ENCODE measurements around the gene NKAIN2. TPM values are rescaled to one million over a fixed set of nuclear protein-coding genes. Genes with fewer than 3 reads are reported as not detected.

NKAIN2 gene
- polyA plus RNA-seq, 1 of the 3 experiments (the other 2 are of a cell fraction): not detected

GRCh38 chr6:124010574-124010973 lies 206.9 kb downstream of the NKAIN2 start (continued):
- TF ChIP-seq REST (IDR thresholded peaks at IDR 0.05; ENCODE audit: low read depth, low read length) (no peak), GATA2 (CRISPR knock-in tag; IDR thresholded peaks at IDR 0.05) (no peak), CHD2 (IDR thresholded peaks at IDR 0.05; ENCODE audit: low read length, partially characterized antibody) (no peak), MEF2A (IDR thresholded peaks at IDR 0.05; ENCODE audit: borderline replicate concordance, low read depth) (no peak), JUND (IDR thresholded peaks at IDR 0.05) (no peak)

- 5% methylated on average over 2 of the region's 2 CpGs for WGBS (ENCODE audit: low lambda C conversion rate)
- H3F3A ChIP-seq (replicated peaks; ENCODE audit: insufficient read depth): no peaks in the 10 kb centered on the region
- H2AFZ ChIP-seq (ENCODE audit: low read depth): no peak overlapping the region
- H3K9ac ChIP-seq: no peak overlapping the region
- no peak overlapping the region for H3K4me3 ChIP-seq (ENCODE audit: low read depth in 2 of 2, low read length in 1 of 2)
- POLR2A ChIA-PET: no interaction called here
- no peaks in the 10 kb centered on the region for H3K9me2 ChIP-seq
- H3K27ac ChIP-seq (ENCODE audit: low read depth in 2 of 2, low read length in 1 of 2): no peak overlapping the region
- H3K9me3 ChIP-seq: no peaks in the 10 kb centered on the region
- no peaks in the 10 kb centered on the region for H3K79me2 ChIP-seq (ENCODE audit: insufficient read depth)
- H3K36me3 ChIP-seq (replicated peaks in 1 of 2; ENCODE audit: control insufficient read depth in 1 of 2, insufficient read depth in 2 of 2, low read length in 1 of 2): no peaks in the 10 kb centered on the region
- no peaks in the 10 kb centered on the region for H3K4me1 ChIP-seq (ENCODE audit: control insufficient read depth in 1 of 2, insufficient read depth in 2 of 2, low read depth in 1 of 2, low read length in 1 of 2)
- no peak overlapping the region for H3K4me2 ChIP-seq
- H4K20me1 ChIP-seq (ENCODE audit: insufficient read depth): no peaks in the 10 kb centered on the region
- no peak for DNase-seq
- TF ChIP-seq CHD2 (IDR thresholded peaks at IDR 0.05; ENCODE audit: low read length, partially characterized antibody) (no peak), NFIC (IDR thresholded peaks at IDR 0.05; ENCODE audit: borderline replicate concordance) (no peak), FOSL2 (IDR thresholded peaks at IDR 0.05; ENCODE audit: borderline replicate concordance, low read depth) (no peak), EP300 (IDR thresholded peaks at IDR 0.05; ENCODE audit: borderline replicate concordance in 1 of 2, low read depth in 1 of 2, low read length in 1 of 2) (no peak), ELF1 (IDR thresholded peaks at IDR 0.05) (no peak), TEAD4 (IDR thresholded peaks at IDR 0.05; ENCODE audit: borderline replicate concordance, insufficient read depth) (no peak), FOXM1 (IDR thresholded peaks at IDR 0.05; ENCODE audit: low read depth) (no peak), IRF3 (IDR thresholded peaks at IDR 0.05; ENCODE audit: low read depth, low read length) (no peak), REST (IDR thresholded peaks at IDR 0.05; ENCODE audit: low read depth, low read length) (no peak), TAF1 (IDR thresholded peaks at IDR 0.05; ENCODE audit: borderline replicate concordance, low read depth, low read length) (no peak), MXI1 (IDR thresholded peaks at IDR 0.05; ENCODE audit: low read depth, low read length) (no peak), SMC3 (IDR thresholded peaks at IDR 0.05; ENCODE audit: low read depth, low read length) (no peak), TCF12 (IDR thresholded peaks at IDR 0.05) (no peak), ZBTB33 (IDR thresholded peaks at IDR 0.05; ENCODE audit: borderline replicate concordance, low read depth) (no peak), FOXJ3 (CRISPR knock-in tag; IDR thresholded peaks at IDR 0.05) (no peak), YY1 (IDR thresholded peaks at IDR 0.05; ENCODE audit: low read depth) (no peak)
- CTCF ChIA-PET: no interaction called here
- no peaks in the 10 kb centered on the region for H3K27me3 ChIP-seq (ENCODE audit: insufficient read depth)
Measured at GRCh38 chr6:124011180-124011579, 207.5 kb downstream of the NKAIN2 start.

Measured in SK-N-SH (cell line).